Small intestine (tissue), 7 donors: ENCODE measurements around the gene PDCD10. TPM values are rescaled to one million over a fixed set of nuclear protein-coding genes. Genes with fewer than 3 reads are reported as not detected.

ENCODE experiments used
- DNase-seq, 2 donors: peaks; one replicate each; pipeline versions ENCODE4 v3.0.0 to v3.0.0-alpha.2; 2013
- FAIRE-seq: peaks from 2 replicates; lab custom pipeline; 2012; peaks lifted over from hg19 to GRCh38; lab: Jason Lieb, UNC
- H3K27ac ChIP-seq, 3 donors: one replicate each; pipeline ENCODE4 v1.5.1; 2013; ENCODE audit warnings: low read length in 2 of 3, mild to moderate bottlenecking in 2 of 3, control low read depth in 1 of 3, inconsistent platforms in 1 of 3, low read depth in 1 of 3, moderate library complexity in 1 of 3
- H3K27me3 ChIP-seq, 3 donors: one replicate each; pipeline ENCODE4 v1.6.1; 2013; ENCODE audit warnings: low read length in 3 of 3, inconsistent platforms in 1 of 3; ENCODE audit not compliant: control insufficient read depth in 3 of 3, insufficient read depth in 3 of 3
- H3K36me3 ChIP-seq, 3 donors: one replicate each; pipeline ENCODE4 v1.6.1; 2013; ENCODE audit warnings: low read length in 3 of 3, inconsistent platforms in 1 of 3, low read depth in 1 of 3, mild to moderate bottlenecking in 1 of 3, moderate library complexity in 1 of 3; ENCODE audit not compliant: control insufficient read depth in 3 of 3, insufficient read depth in 2 of 3
- H3K4me1 ChIP-seq, 3 donors: one replicate each; pipeline ENCODE4 v1.6.1; 2013; ENCODE audit warnings: low read length in 2 of 3, inconsistent platforms in 1 of 3, low read depth in 1 of 3, mild to moderate bottlenecking in 1 of 3, moderate library complexity in 1 of 3; ENCODE audit not compliant: control insufficient read depth in 3 of 3, insufficient read depth in 2 of 3
- H3K4me3 ChIP-seq, 3 donors: one replicate each; pipeline ENCODE4 v1.5.1; 2013; ENCODE audit warnings: low read length in 3 of 3, control low read depth in 1 of 3, inconsistent platforms in 1 of 3, low read depth in 1 of 3, mild to moderate bottlenecking in 1 of 3, moderate library complexity in 1 of 3
- H3K9me3 ChIP-seq, 2 donors: one replicate each; pipeline ENCODE4 v1.6.1; 2013; ENCODE audit warnings: low read depth in 1 of 2, low read length in 1 of 2; ENCODE audit not compliant: control insufficient read depth in 2 of 2, insufficient read depth in 1 of 2
- WGBS, 3 donors: extraction: QIAGEN DNeasy Blood & Tissue Kit; methylation state at CpG; one replicate each; pipeline ENCODE4 v1.1.7; 2013; 5-methylcytosine and 5-hydroxymethylcytosine counted together
- polyA plus RNA-seq, 4 donors: library from polyadenylated mRNA; stranded (reverse) in 3 of 4; unstranded in 1 of 4; fragments of 200-250 nt in 3 of 4; fragments of 120-200 nt in 1 of 4; gene quantifications; one replicate each; pipeline versions ENCODE4 v1.2.1 to v1.2.3, GENCODE V29; 2013
- donor health status: healthy with polysubstance abuse.
- donor health status: control.
- donor health status: control.
- donor health status: Bipolar disorder and iron deficiency.
- donor health status: healthy.

Gene PDCD10
- polyA plus RNA-seq, 4 donors = 49.5 to 96.2 (median 79.4) TPM

- no peak overlapping the region for H3K27ac ChIP-seq
- WGBS, 3 donors = 87 to 93% (median 91%) methylated on average over 2 of the region's 2 CpGs
- H3K9me3 ChIP-seq = no peaks in the 10 kb centered on the region
- peaks cover 0 to 13% (median 5%) of the 10 kb centered on the region in 3 donors for H3K36me3 ChIP-seq
- H3K4me1 ChIP-seq = no peaks in the 10 kb centered on the region
- no peaks in the 10 kb centered on the region for H3K27me3 ChIP-seq
- DNase-seq = no peak
- no peak for FAIRE-seq
- H3K4me3 ChIP-seq = no peak overlapping the region
Measured at GRCh38 chr3:167694121-167694520, 40.6 kb downstream of the PDCD10 start.

- Histone ChIP-seq H3K4me3 (no peak overlapping the region), H3K27me3 (no peaks in the 10 kb centered on the region), H3K27ac (no peak overlapping the region), H3K36me3 (peaks cover 0 to 10% (median 5%) of the 10 kb centered on the region in 3 donors), H3K4me1 (no peaks in the 10 kb centered on the region), H3K9me3 (no peaks in the 10 kb centered on the region)
- FAIRE-seq = no peak
- DNase-seq = peak in 1 of 2 donors; percentile 17
- 60 to 64% (median 61%) methylated on average over 3 of the region's 3 CpGs for WGBS, 3 donors
Measured at GRCh38 chr3:167691366-167691765, 43.3 kb downstream of the PDCD10 start.

- DNase-seq (peak; percentile 72 to 79), FAIRE-seq (peak; percentile 30)
- no peaks in the 10 kb centered on the region for H3K4me1 ChIP-seq
- H3K9me3 ChIP-seq = no peaks in the 10 kb centered on the region
- H3K4me3 ChIP-seq = no peak overlapping the region
- no peak overlapping the region for H3K27ac ChIP-seq
- no peaks in the 10 kb centered on the region for H3K27me3 ChIP-seq
- H3K36me3 ChIP-seq = peaks cover 0 to 7% (median 4%) of the 10 kb centered on the region in 3 donors
Measured at GRCh38 chr3:167684388-167684993, 50.2 kb downstream of the PDCD10 start.

- H3K27me3 ChIP-seq = no peaks in the 10 kb centered on the region
- no peak overlapping the region for H3K27ac ChIP-seq
- H3K9me3 ChIP-seq = peaks cover 1 to 9% of the 10 kb centered on the region in 2 donors
- FAIRE-seq (no peak), DNase-seq (no peak)
- 88 to 91% (median 90%) methylated on average over 4 of the region's 4 CpGs for WGBS, 3 donors
- H3K4me3 ChIP-seq = no peak overlapping the region
- H3K4me1 ChIP-seq = no peaks in the 10 kb centered on the region
- peaks cover 3 to 17% (median 4%) of the 10 kb centered on the region in 3 donors for H3K36me3 ChIP-seq
Measured at GRCh38 chr3:167679526-167679925, 55.2 kb downstream of the PDCD10 start.

GRCh38 chr3:167675848-167676247 lies 58.8 kb downstream of the PDCD10 start:
- DNase-seq = no peak
- Histone ChIP-seq H3K36me3 (peaks cover 4 to 16% (median 5%) of the 10 kb centered on the region in 3 donors), H3K4me1 (peaks cover 0 to 2% (median 0%) of the 10 kb centered on the region in 3 donors), H3K27me3 (no peaks in the 10 kb centered on the region), H3K9me3 (peaks cover 1 to 12% of the 10 kb centered on the region in 2 donors), H3K4me3 (no peak overlapping the region), H3K27ac (no peak overlapping the region)
- no peak for FAIRE-seq
- WGBS, 3 donors = 95 to 100% (median 100%) methylated on average over 1 of the region's 1 CpG

GRCh38 chr3:167673221-167673620 lies 61.5 kb downstream of the PDCD10 start:
- no peak for FAIRE-seq
- DNase-seq = peak; percentile 9 to 92
- peak overlapping the region in 1 of 3 donors; percentile 60 for H3K27ac ChIP-seq

GRCh38 chr3:167671878-167672427 lies 62.7 kb downstream of the PDCD10 start:
- no peaks in the 10 kb centered on the region for H3K27me3 ChIP-seq
- FAIRE-seq = no peak
- no peak overlapping the region for H3K4me3 ChIP-seq
- H3K27ac ChIP-seq = no peak overlapping the region
- peaks cover 1 to 12% of the 10 kb centered on the region in 2 donors for H3K9me3 ChIP-seq
- no peak for DNase-seq
- H3K36me3 ChIP-seq = peaks cover 4 to 14% (median 5%) of the 10 kb centered on the region in 3 donors
- peaks cover 0 to 7% (median 0%) of the 10 kb centered on the region in 3 donors for H3K4me1 ChIP-seq
- WGBS, 3 donors = 81 to 89% (median 83%) methylated on average over 4 of the region's 4 CpGs

More at GRCh38 chr3:167673221-167673620, 61.5 kb downstream of the PDCD10 start:
- Histone ChIP-seq H3K9me3 (peaks cover 1 to 12% of the 10 kb centered on the region in 2 donors), H3K27me3 (no peaks in the 10 kb centered on the region), H3K4me3 (no peak overlapping the region), H3K4me1 (peaks cover 0 to 7% (median 0%) of the 10 kb centered on the region in 3 donors), H3K36me3 (peaks cover 4 to 14% (median 5%) of the 10 kb centered on the region in 3 donors)
- 22 to 74% (median 24%) methylated on average over 1 of the region's 1 CpG for WGBS, 3 donors

- no peaks in the 10 kb centered on the region for H3K27me3 ChIP-seq
- WGBS, 3 donors = 19 to 54% (median 38%) methylated on average over 1 of the region's 1 CpG
- peaks cover 0 to 3% of the 10 kb centered on the region in 2 donors for H3K9me3 ChIP-seq
- peak; percentile 20 to 73 for DNase-seq
- H3K4me3 ChIP-seq = no peak overlapping the region
- peak overlapping the region in 1 of 3 donors; percentile 51 for H3K27ac ChIP-seq
- H3K36me3 ChIP-seq = peaks cover 0 to 3% (median 2%) of the 10 kb centered on the region in 3 donors
- H3K4me1 ChIP-seq = peaks cover 0 to 7% (median 0%) of the 10 kb centered on the region in 3 donors
- no peak for FAIRE-seq
Measured at GRCh38 chr3:167669699-167670098, 65.0 kb downstream of the PDCD10 start.
